HepG2 (cell line): ENCODE data around the gene SPTBN2. TPM values are rescaled to one million over a fixed set of nuclear protein-coding genes. Genes with fewer than 3 reads are reported as not detected.

Experiments
- HOXA7 ChIP-seq: sonication (generic); formaldehyde crosslinking; IDR thresholded peaks from 2 replicates; pipeline ENCODE4 v1.8.1; 2022; ENCODE audit warnings: mild to moderate bottlenecking, missing genetic modification reagents, moderate library complexity
- polyA plus RNA-seq, 8 experiments: library from polyadenylated mRNA; depleted of rRNA in 3 of 8; stranded (reverse) in 7 of 8; unstranded in 1 of 8; fragments of >200 nt; fragmentation: Illumina TruSeq in 4 of 8; extraction: Trizol in 4 of 8; gene quantifications; 2 replicates each; pipeline versions ENCODE4 v1.2.1 to v1.2.3, GENCODE V29; 2011 to 2016; ENCODE audit warnings: low read depth in 4 of 8, missing spikeins in 1 of 8, mixed read lengths in 1 of 8; ENCODE audit not compliant: insufficient read depth in 1 of 8
- total RNA-seq, 5 experiments: library from RNA; depleted of rRNA; stranded (reverse); fragments of >200 nt; fragmentation: Illumina TruSeq; extraction: Trizol; gene quantifications; 2 replicates each; pipeline ENCODE4 v1.2.3, GENCODE V29; 2016; ENCODE audit warnings: low read depth in 1 of 5
- TF ChIP-seq, protein P1 (sequence below), 2 experiments: fragments of 450-650 bp in 1 of 2; sonication (generic) in 1 of 2; formaldehyde crosslinking in 1 of 2; IDR thresholded peaks; 2 replicates each; pipeline versions ENCODE4 v1.6.1 to v1.8.0; 2016 to 2022; ENCODE audit warnings: antibody characterized with exemption in 1 of 2, mild to moderate bottlenecking in 1 of 2, missing genetic modification reagents in 1 of 2
- TF ChIP-seq, protein P2 (sequence below): sonication (generic); formaldehyde crosslinking; IDR thresholded peaks from 2 replicates; pipeline ENCODE4 v1.5.0; 2020; ENCODE audit warnings: mild to moderate bottlenecking, missing genetic modification reagents, borderline replicate concordance

The SPTBN2 gene
- total and polyA plus RNA-seq, 2 of the 13 experiments (the other 11 are each of a cell fraction or from before 2014, with no cell fraction given), result 0.65 to 4.0 TPM

DNA sequence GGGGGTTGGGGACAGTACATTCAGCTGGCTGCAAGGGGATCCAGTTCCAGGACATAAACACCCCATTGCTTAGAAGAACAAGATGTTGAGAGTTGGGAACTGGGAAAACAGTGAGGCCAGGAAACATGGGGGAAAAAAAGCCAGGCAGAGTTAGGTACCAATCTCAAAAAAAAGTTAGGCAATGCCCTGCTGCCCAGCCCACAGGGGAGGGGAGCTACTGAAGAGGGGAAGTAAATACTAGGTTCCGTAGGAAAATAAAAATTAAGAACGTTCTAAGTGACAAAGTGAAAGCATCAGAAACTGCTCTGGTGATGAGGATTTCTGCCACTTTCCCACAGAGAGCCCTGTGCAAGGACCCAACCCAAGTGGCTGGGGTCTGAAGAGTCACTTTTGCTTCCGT is 12.0 kb downstream of the SPTBN2 start (continued):
- TF ChIP-seq, protein P1, sequence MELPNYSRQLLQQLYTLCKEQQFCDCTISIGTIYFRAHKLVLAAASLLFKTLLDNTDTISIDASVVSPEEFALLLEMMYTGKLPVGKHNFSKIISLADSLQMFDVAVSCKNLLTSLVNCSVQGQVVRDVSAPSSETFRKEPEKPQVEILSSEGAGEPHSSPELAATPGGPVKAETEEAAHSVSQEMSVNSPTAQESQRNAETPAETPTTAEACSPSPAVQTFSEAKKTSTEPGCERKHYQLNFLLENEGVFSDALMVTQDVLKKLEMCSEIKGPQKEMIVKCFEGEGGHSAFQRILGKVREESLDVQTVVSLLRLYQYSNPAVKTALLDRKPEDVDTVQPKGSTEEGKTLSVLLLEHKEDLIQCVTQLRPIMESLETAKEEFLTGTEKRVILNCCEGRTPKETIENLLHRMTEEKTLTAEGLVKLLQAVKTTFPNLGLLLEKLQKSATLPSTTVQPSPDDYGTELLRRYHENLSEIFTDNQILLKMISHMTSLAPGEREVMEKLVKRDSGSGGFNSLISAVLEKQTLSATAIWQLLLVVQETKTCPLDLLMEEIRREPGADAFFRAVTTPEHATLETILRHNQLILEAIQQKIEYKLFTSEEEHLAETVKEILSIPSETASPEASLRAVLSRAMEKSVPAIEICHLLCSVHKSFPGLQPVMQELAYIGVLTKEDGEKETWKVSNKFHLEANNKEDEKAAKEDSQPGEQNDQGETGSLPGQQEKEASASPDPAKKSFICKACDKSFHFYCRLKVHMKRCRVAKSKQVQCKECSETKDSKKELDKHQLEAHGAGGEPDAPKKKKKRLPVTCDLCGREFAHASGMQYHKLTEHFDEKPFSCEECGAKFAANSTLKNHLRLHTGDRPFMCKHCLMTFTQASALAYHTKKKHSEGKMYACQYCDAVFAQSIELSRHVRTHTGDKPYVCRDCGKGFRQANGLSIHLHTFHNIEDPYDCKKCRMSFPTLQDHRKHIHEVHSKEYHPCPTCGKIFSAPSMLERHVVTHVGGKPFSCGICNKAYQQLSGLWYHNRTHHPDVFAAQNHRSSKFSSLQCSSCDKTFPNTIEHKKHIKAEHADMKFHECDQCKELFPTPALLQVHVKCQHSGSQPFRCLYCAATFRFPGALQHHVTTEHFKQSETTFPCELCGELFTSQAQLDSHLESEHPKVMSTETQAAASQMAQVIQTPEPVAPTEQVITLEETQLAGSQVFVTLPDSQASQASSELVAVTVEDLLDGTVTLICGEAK (IDR thresholded peaks at IDR 0.05), result no peak
- TF ChIP-seq, protein P1 (CRISPR knock-in tag; IDR thresholded peaks at IDR 0.05), result no peak
- TF ChIP-seq, protein P2, sequence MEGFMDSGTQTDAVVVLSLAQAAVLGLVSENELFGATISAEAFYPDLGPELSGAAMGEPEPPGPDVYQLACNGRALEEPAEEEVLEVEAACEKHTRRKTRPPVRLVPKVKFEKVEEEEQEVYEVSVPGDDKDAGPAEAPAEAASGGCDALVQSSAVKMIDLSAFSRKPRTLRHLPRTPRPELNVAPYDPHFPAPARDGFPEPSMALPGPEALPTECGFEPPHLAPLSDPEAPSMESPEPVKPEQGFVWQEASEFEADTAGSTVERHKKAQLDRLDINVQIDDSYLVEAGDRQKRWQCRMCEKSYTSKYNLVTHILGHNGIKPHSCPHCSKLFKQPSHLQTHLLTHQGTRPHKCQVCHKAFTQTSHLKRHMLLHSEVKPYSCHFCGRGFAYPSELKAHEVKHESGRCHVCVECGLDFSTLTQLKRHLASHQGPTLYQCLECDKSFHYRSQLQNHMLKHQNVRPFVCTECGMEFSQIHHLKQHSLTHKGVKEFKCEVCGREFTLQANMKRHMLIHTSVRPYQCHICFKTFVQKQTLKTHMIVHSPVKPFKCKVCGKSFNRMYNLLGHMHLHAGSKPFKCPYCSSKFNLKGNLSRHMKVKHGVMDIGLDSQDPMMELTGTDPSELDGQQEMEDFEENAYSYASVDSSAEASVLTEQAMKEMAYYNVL (CRISPR knock-in tag), result no peak
- no peak for TF ChIP-seq HOXA7 (CRISPR knock-in tag)
- TF ChIP-seq, all 625 proteins: peak for 0
